ENCODE data around the gene PPP1R36. TPM values are rescaled to one million over a fixed set of nuclear protein-coding genes. Genes with fewer than 3 reads are reported as not detected.

PPP1R36 gene
- total RNA-seq, 4 donors from 2014 or later: 0.31 to 2.4 (median 0.55) TPM; not detected in 1

DNA sequence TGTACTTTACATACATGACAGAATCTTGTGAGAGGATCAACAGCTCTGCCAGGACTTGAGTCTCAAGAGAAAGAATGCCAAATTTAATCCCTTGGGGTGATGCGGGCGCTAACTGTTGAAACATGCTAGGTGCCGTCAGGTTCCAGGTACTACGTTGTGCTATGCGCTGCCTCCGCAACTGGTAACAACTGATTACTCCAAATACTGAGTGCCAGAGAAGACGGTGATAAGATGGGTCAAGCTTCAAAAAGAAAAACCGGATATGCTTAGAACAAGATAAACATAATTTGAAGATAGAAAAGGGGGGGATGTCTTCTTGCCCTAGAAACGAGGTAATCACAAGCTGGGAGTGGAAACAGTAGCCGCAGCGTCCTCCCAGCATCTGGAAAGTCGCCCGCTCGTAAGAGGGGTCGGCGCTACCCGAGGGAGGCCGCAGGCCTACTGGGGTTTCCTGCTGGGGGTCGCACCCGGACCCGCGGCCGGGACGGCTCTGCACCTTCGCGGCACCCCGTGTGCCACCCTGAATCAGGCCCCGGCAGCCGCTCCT, 46.8 kb upstream of the PPP1R36 start:
- in situ Hi-C loops (cut with MboI; ENCODE audit: low sequenced_read_pairs in 4 of 4) (no loop called here), intact Hi-C loops (cut with DNase I; ENCODE audit: low total_unique reads) (loop anchor here (5.0 to 10.0 kb wide), 3 partner anchors 281 to 861 kb away; partner anchors contain the start of genes CHURC1 and WDR89)
- peaks cover 55 to 56% of the 10 kb centered on the region in 2 donors for H3K4me1 ChIP-seq
- H3K4me3 ChIP-seq: peak overlapping the region; percentile 75 to 94 (median 86)
- no peaks in the 10 kb centered on the region for H3K36me3 ChIP-seq
- no peaks in the 10 kb centered on the region for H3K9me3 ChIP-seq
- H3K27me3 ChIP-seq: no peaks in the 10 kb centered on the region
- TF ChIP-seq, protein P1, sequence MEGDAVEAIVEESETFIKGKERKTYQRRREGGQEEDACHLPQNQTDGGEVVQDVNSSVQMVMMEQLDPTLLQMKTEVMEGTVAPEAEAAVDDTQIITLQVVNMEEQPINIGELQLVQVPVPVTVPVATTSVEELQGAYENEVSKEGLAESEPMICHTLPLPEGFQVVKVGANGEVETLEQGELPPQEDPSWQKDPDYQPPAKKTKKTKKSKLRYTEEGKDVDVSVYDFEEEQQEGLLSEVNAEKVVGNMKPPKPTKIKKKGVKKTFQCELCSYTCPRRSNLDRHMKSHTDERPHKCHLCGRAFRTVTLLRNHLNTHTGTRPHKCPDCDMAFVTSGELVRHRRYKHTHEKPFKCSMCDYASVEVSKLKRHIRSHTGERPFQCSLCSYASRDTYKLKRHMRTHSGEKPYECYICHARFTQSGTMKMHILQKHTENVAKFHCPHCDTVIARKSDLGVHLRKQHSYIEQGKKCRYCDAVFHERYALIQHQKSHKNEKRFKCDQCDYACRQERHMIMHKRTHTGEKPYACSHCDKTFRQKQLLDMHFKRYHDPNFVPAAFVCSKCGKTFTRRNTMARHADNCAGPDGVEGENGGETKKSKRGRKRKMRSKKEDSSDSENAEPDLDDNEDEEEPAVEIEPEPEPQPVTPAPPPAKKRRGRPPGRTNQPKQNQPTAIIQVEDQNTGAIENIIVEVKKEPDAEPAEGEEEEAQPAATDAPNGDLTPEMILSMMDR (IDR thresholded peaks at IDR 0.05 in 4 of 5, conservative IDR thresholded peaks at IDR 0.05 in 1 of 5): no peak
- TF ChIP-seq POLR2A (IDR thresholded peaks at IDR 0.05): no peak
- ATAC-seq: peak; percentile 0
- DNase-seq: peak in 1 of 2 donors; percentile 26
- peak overlapping the region; percentile 97 to 99 (median 98) for H3K27ac ChIP-seq

DNA sequence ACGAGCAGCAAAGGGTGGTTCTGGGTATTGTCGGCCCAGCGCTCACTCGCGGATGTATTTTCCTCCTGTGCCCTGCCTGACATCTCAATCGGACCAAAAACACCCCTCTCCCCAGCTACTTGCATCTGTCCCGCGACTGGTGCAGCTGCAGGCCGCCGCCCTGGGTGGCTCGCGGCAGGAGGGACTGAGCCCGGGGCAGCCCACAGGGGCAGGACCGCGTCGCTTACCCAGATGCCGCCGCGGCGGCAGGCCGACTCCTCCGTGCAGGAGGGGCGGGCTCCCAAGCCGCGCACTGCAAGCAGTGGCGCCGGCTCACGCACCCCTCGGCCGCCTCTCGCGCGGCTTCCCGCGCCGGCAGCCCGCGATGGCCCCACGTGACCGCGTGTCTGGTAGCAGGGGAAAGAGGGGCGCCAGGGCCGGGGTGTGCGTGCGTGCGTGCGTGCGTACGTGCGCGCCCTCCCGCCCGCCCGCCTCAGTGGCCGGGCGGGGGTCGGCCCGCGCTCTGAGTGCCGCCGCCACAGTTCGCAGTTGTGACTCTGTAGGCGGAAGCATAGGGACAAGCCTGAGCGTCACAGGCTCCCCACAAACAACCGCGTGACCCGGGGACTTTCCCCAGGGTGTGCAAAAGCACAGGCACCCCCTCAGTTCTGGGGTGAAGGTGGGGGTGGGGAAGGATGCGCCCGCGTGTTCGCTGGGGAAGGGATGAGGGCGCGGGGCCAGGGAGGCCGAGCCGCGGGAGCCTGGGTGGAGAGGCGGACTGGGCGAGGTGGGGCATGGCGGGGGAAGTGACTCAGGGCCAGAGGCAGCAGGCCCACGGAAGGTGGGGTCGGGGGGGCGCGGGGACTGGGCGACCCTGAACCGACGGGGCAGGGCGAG, 46.1 kb upstream of the PPP1R36 start, which contains the start of gene ZBTB25:
Gene ZBTB25 (minus strand): TSS at position 405 of the 876 bp plus-strand sequence. CDS start 13,305 bp downstream, outside the sequence.
- H3K36me3 ChIP-seq: no peaks in the 10 kb centered on the region
- peak within 1 kb of the TSS; percentile 75 to 94 (median 86) for H3K4me3 ChIP-seq
- H3K27ac ChIP-seq: peak within 1 kb of the TSS; percentile 97 to 99 (median 98)
- H3K9me3 ChIP-seq: no peaks in the 10 kb centered on the region
- intact Hi-C loops (cut with DNase I; ENCODE audit: low total_unique reads) (loop anchor here (2.0 to 10.0 kb wide), 4 partner anchors 115 to 861 kb away; partner anchors contain the start of genes CHURC1, MTHFD1 and WDR89), in situ Hi-C loops (cut with MboI; ENCODE audit: low sequenced_read_pairs in 4 of 4) (no loop called here)
- TF ChIP-seq POLR2A (IDR thresholded peaks at IDR 0.05): peak; percentile 93 to 94
- TF ChIP-seq, protein P1 (IDR thresholded peaks at IDR 0.05 in 4 of 5, conservative IDR thresholded peaks at IDR 0.05 in 1 of 5): peak in 1 of 5 experiments; percentile 10
- DNase-seq (peak; percentile 83 to 93), ATAC-seq (peak; percentile 39 to 47)
- no peaks in the 10 kb centered on the region for H3K27me3 ChIP-seq
- peaks cover 56 to 59% of the 10 kb centered on the region in 2 donors for H3K4me1 ChIP-seq

- Histone ChIP-seq H3K27ac (peak within 1 kb of the TSS; percentile 97 to 99 (median 98)), H3K9me3 (no peaks in the 10 kb centered on the region), H3K4me1 (peaks cover 53 to 66% of the 10 kb centered on the region in 2 donors), H3K4me3 (peak within 1 kb of the TSS; percentile 75 to 94 (median 86)), H3K27me3 (no peaks in the 10 kb centered on the region), H3K36me3 (no peaks in the 10 kb centered on the region)
- intact Hi-C loops (cut with DNase I; ENCODE audit: low total_unique reads): loop anchor here (2.0 to 10.0 kb wide), 4 partner anchors 116 to 862 kb away; partner anchors contain the start of genes CHURC1, MTHFD1 and WDR89
- ATAC-seq (peak; percentile 42 to 45), DNase-seq (peak; percentile 70 to 85)
- TF ChIP-seq, protein P1 (IDR thresholded peaks at IDR 0.05 in 4 of 5, conservative IDR thresholded peaks at IDR 0.05 in 1 of 5): no peak
- TF ChIP-seq POLR2A (IDR thresholded peaks at IDR 0.05): peak; percentile 84 to 88
- in situ Hi-C loops (cut with MboI; ENCODE audit: low sequenced_read_pairs in 4 of 4): no loop called here
These were observed 45.4 kb upstream of the PPP1R36 start, which contains the start of gene ZBTB1 for GRCh38 chr14:64504310-64504896. Gene ZBTB1, plus strand, starts transcription at chr14:64504770. Its CDS starts 16,735 bp downstream, at chr14:64521505.

Data from gastrocnemius medialis (tissue), 4 donors.